Measurements from ENCODE around the gene TMEM181.

GRCh38 chr6:158539413-158539812, 20.5 kb upstream of the TMEM181 start:
- no peak for TF ChIP-seq POLR2A (IDR thresholded peaks at IDR 0.05; ENCODE audit: low read depth, low read length)
- no peak for TF ChIP-seq POLR2AphosphoS5 (IDR thresholded peaks at IDR 0.05; ENCODE audit: low read depth, low read length)
- no peak for TF ChIP-seq PAX5 (IDR thresholded peaks at IDR 0.05; ENCODE audit: insufficient read depth, low read length, severe bottlenecking)
- no peak for TF ChIP-seq TAF1 (IDR thresholded peaks at IDR 0.05; ENCODE audit: low read depth, low read length)
- TF ChIP-seq SPI1 (IDR thresholded peaks at IDR 0.05; ENCODE audit: low read depth, low read length) = no peak
